Measurements from ENCODE around the gene DFFB.
A peak's percentile ranks its signal among the peaks of the same experiment; 100 is the strongest.

DFFB gene

GRCh38 chr1:3872546-3872945 lies 15.3 kb downstream of the DFFB start:
- H3K4me1 ChIP-seq (ENCODE audit: control insufficient read depth, insufficient read depth, low read length): no peaks in the 10 kb centered on the region
- H3K27ac ChIP-seq (ENCODE audit: extremely low read depth, low read depth, low read length): no peak overlapping the region
- CTCF ChIA-PET: no interaction called here
- POLR2A ChIA-PET: interaction anchor here (0.7 to 1.4 kb wide), 2 partner anchors 14 to 75 kb away, joined by 3 read pairs; no protein-coding TSS in a partner anchor
- H3K9me3 ChIP-seq (ENCODE audit: control insufficient read depth, insufficient read depth, low read depth, low read length): no peaks in the 10 kb centered on the region
- H3K36me3 ChIP-seq (ENCODE audit: control insufficient read depth in 2 of 2, insufficient read depth in 1 of 2, low read length in 2 of 2): peaks cover 6 to 79% of the 10 kb centered on the region in 2 experiments; a peak in 2 of 3 replicates
- H3K4me3 ChIP-seq (ENCODE audit: low read depth, low read length): no peak overlapping the region
- TF ChIP-seq ZNF157 (tag by site-specific recombination; IDR thresholded peaks at IDR 0.05): no peak
- 0 out of 2 replicates have a peak, but pooled peaks have one; percentile 36 for TF ChIP-seq ZNF530 (tag by site-specific recombination; IDR thresholded peaks at IDR 0.05; ENCODE audit: low read depth)
- TF ChIP-seq ZNF621 (tag by site-specific recombination; IDR thresholded peaks at IDR 0.05): no peak

GRCh38 chr1:3874736-3875135 lies 17.5 kb downstream of the DFFB start:
- H3K36me3 ChIP-seq (ENCODE audit: control insufficient read depth in 2 of 2, insufficient read depth in 1 of 2, low read length in 2 of 2): peaks cover 4 to 80% of the 10 kb centered on the region in 2 experiments; a peak in 2 of 3 replicates
- ChIA-PET POLR2A (interaction anchor here (1.2 kb wide), 1 partner anchor 17 kb away, joined by 3 read pairs; no protein-coding TSS in a partner anchor), CTCF (interaction anchor here (0.6 kb wide), 1 partner anchor 826 kb away, joined by 5 read pairs; no protein-coding TSS in a partner anchor)
- no peaks in the 10 kb centered on the region for H3K4me1 ChIP-seq (ENCODE audit: control insufficient read depth, insufficient read depth, low read length)
- TF ChIP-seq ZBTB11 (tag by site-specific recombination; conservative IDR thresholded peaks at IDR 0.05; ENCODE audit: low read depth) (no peak), EGR2 (tag by site-specific recombination; IDR thresholded peaks at IDR 0.05; ENCODE audit: low read depth) (no peak)
- H3K9me3 ChIP-seq (ENCODE audit: control insufficient read depth, insufficient read depth, low read depth, low read length): no peaks in the 10 kb centered on the region
- H3K27ac ChIP-seq (ENCODE audit: extremely low read depth, low read depth, low read length): no peak overlapping the region
- no peak overlapping the region for H3K4me3 ChIP-seq (ENCODE audit: low read depth, low read length)

- H3K36me3 ChIP-seq (ENCODE audit: control insufficient read depth in 2 of 2, insufficient read depth in 1 of 2, low read length in 2 of 2): peaks cover 4 to 76% of the 10 kb centered on the region in 2 experiments; a peak in 2 of 3 replicates
- TF ChIP-seq ZNF341 (tag by site-specific recombination; IDR thresholded peaks at IDR 0.05; ENCODE audit: low read depth): no peak
- CTCF ChIA-PET: no interaction called here
- H3K9me3 ChIP-seq (ENCODE audit: control insufficient read depth, insufficient read depth, low read depth, low read length): no peaks in the 10 kb centered on the region
- POLR2A ChIA-PET: no interaction called here
- H3K27ac ChIP-seq (ENCODE audit: extremely low read depth, low read depth, low read length): no peak overlapping the region
- H3K4me1 ChIP-seq (ENCODE audit: control insufficient read depth, insufficient read depth, low read length): no peaks in the 10 kb centered on the region
- H3K4me3 ChIP-seq (ENCODE audit: low read depth, low read length): no peak overlapping the region
Observed at GRCh38 chr1:3876716-3877115, 19.4 kb downstream of the DFFB start.

GRCh38 chr1:3879099-3879498 lies 21.8 kb downstream of the DFFB start:
- CTCF ChIA-PET: no interaction called here
- Histone ChIP-seq H3K4me3 (ENCODE audit: low read depth, low read length) (no peak overlapping the region), H3K27ac (ENCODE audit: extremely low read depth, low read depth, low read length) (no peak overlapping the region), H3K9me3 (ENCODE audit: control insufficient read depth, insufficient read depth, low read depth, low read length) (no peaks in the 10 kb centered on the region), H3K36me3 (ENCODE audit: control insufficient read depth in 2 of 2, insufficient read depth in 1 of 2, low read length in 2 of 2) (peaks cover 0 to 65% of the 10 kb centered on the region in 2 experiments; a peak in 1 of 3 replicates), H3K4me1 (ENCODE audit: control insufficient read depth, insufficient read depth, low read length) (no peaks in the 10 kb centered on the region)
- POLR2A ChIA-PET: no interaction called here
- TF ChIP-seq ZNF274 (IDR thresholded peaks at IDR 0.05; ENCODE audit: low read length): no peak
- TF ChIP-seq ZNF274 (tag by site-specific recombination; IDR thresholded peaks at IDR 0.05; ENCODE audit: borderline replicate concordance): no peak
- TF ChIP-seq KLF9 (tag by site-specific recombination; IDR thresholded peaks at IDR 0.05; ENCODE audit: low read depth): no peak
- TF ChIP-seq ZNF549 (tag by site-specific recombination; IDR thresholded peaks at IDR 0.05): no peak
- TF ChIP-seq MZF1 (tag by site-specific recombination; IDR thresholded peaks at IDR 0.05; ENCODE audit: borderline replicate concordance): no peak
- TF ChIP-seq GLIS2 (tag by site-specific recombination; IDR thresholded peaks at IDR 0.05): no peak
- TF ChIP-seq ZNF473 (tag by site-specific recombination; IDR thresholded peaks at IDR 0.05): no peak
- TF ChIP-seq ZFHX2 (tag by site-specific recombination; conservative IDR thresholded peaks at IDR 0.05): no peak
- no peak for TF ChIP-seq YY1 (tag by site-specific recombination; IDR thresholded peaks at IDR 0.05)
- peak; percentile 99 for TF ChIP-seq ZNF133 (tag by site-specific recombination; IDR thresholded peaks at IDR 0.05)
- TF ChIP-seq ZNF777 (tag by site-specific recombination; IDR thresholded peaks at IDR 0.05; ENCODE audit: borderline replicate concordance): no peak
- no peak for TF ChIP-seq ZBTB44 (tag by site-specific recombination; IDR thresholded peaks at IDR 0.05)
- TF ChIP-seq ZNF580 (tag by site-specific recombination; IDR thresholded peaks at IDR 0.05): no peak
- TF ChIP-seq KLF8 (tag by site-specific recombination; IDR thresholded peaks at IDR 0.05): peak; percentile 20; the same call in 1 of the 2 replicates
- TF ChIP-seq ZNF2 (tag by site-specific recombination; IDR thresholded peaks at IDR 0.05): no peak
- TF ChIP-seq GLIS1 (tag by site-specific recombination; IDR thresholded peaks at IDR 0.05): no peak
- TF ChIP-seq OSR2 (tag by site-specific recombination; IDR thresholded peaks at IDR 0.05): no peak
- no peak for TF ChIP-seq TCF7L2 (IDR thresholded peaks at IDR 0.05; ENCODE audit: borderline replicate concordance, low read depth, low read length)
- peak; percentile 35 for TF ChIP-seq ZNF529 (tag by site-specific recombination; IDR thresholded peaks at IDR 0.05; ENCODE audit: insufficient replicate concordance)

Data from HEK293 (cell line).